NCI-H446 (cell line): ENCODE measurements around the gene PGA3.
A peak's percentile ranks its signal among the peaks of the same experiment; 100 is the strongest.
"Not testable (repeated sequence)": the region's sequence is repeated elsewhere in the genome, so short reads cannot be mapped to it uniquely, and the experiment has no call there.

Experiments used
- DNase-seq, 2 experiments: peaks; one replicate each; lab custom pipeline; 2025; lab: John Stamatoyannopoulos, UW

The PGA3 gene

GRCh38 chr11:61250796-61251765 lies 47.8 kb downstream of the PGA3 start:
- not testable (repeated sequence) for DNase-seq

DNA sequence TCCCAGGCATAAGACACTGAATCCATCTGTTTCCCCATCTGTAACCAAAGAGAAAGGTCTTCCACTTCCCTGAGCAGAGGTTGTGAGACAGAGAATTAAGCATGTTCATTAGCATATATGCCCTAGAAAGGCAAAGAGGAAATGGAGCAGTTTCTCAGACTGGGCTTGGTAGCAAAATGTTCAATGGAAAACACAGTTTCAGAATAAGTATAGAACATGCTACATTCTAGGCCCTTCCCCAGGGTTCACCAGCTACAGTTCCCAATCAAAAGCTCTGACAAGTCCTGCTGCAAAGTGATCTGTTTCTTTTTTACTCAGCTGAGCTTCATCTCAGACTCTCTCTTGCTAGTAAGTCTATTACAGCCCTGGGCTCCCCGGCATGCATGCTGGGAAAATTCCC lies 49.0 kb downstream of the PGA3 start:
- not testable (repeated sequence) for DNase-seq

GRCh38 chr11:61254403-61255025 lies 51.2 kb downstream of the PGA3 start:
- peak; percentile 46 to 69 for DNase-seq

DNA sequence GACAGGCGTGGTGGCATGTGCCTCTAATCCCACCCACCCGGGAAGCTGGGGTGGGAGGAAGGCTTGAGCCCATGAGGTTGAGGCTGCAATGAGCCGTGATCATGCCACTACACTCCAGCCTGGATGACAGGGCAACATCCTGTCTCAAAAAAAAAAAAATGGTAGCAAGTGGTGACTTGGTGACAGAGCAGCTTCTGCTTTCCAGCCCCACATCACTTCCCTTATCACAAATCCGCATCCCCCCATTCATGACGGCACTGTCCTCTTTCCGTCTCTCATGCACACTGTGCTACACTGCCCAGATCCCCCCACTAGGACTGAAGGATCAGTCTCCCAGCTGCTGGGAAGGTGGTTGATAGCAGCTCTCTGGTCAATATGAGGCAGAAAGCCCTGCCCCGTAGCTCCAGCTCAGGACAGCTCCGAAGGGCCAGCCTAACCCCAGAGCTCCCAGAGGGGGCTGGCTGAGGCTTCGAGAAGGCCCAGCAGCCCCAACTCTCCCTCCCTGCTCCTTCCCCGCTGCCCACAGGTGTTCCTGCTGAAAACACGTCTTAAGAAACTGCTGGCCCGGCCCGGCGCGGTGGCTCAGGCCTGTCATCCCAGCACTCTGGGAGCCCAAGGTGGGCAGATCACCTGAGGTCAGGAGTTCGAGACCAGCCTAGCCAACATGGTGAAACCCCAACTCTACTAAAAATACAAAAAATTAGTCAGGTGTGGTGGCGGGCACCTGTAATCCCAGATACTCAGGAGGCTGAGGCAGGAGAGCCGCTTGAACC lies 53.6 kb downstream of the PGA3 start:
- no peak for DNase-seq

GRCh38 chr11:61258546-61258945 lies 55.2 kb downstream of the PGA3 start:
- no peak for DNase-seq

DNA sequence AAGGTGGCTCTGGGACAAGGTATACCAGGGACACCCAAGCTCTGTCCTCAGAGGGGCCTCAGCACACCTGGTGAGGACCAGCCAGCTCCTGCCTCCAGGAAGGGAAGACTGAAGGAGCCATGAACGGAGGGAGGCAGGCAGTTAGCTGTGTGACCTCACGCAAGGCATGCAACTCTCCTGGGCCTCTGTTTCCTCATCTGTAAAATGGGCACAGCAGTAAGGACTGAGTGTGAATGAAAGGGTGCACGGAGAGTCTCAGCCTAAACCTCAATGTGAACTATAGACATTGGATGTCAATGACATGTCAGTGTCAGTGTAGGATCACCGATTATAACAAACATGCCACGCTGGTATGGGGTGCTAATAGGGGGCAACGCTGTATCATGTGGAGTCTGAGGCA lies 56.0 kb downstream of the PGA3 start:
- DNase-seq, result no peak
